Endothelial cell of umbilical vein (primary cell): ENCODE data around the gene GIT2. TPM values are rescaled to one million over a fixed set of nuclear protein-coding genes. Genes with fewer than 3 reads are reported as not detected.

Experiments used
- BruUV-seq: library from RNA; stranded (reverse); fragments of 400-500 nt; replicated peaks from 2 replicates; lab custom pipeline; 2021; lab: Mats Ljungman, UMichigan
- CTCF ChIA-PET: fragments of 300-600, 350-600 bp; sonication (Branson Sonifier 250); formaldehyde crosslinking; loops from one replicate; lab custom pipeline; 2021; ENCODE audit warnings: antibody characterized with exemption, inconsistent platforms; lab: Charles Lee
- POLR2A ChIA-PET: fragments of 300-600, 350-600 bp; sonication (Branson Sonifier 250); formaldehyde crosslinking; loops from one replicate; lab custom pipeline; 2021; ENCODE audit warnings: antibody characterized with exemption, inconsistent platforms; lab: Charles Lee
- DNase-seq: peaks from one replicate; pipeline ENCODE4 v3.0.0-alpha.2; 2011; ENCODE audit warnings: low read depth, low spot score
- FAIRE-seq: peaks from 2 replicates; lab custom pipeline; 2011; peaks lifted over from hg19 to GRCh38; lab: Jason Lieb, UNC
- H2AFZ ChIP-seq: 2 replicates; pipeline ENCODE4 v1.6.0; 2012; ENCODE audit warnings: low read depth, low read length, control low read depth, inconsistent platforms
- H3K27ac ChIP-seq: 2 replicates; pipeline ENCODE4 v1.5.1; 2011; ENCODE audit warnings: low read depth, mild to moderate bottlenecking, control low read depth, low read length, moderate library complexity; ENCODE audit not compliant: insufficient read depth
- H3K27me3 ChIP-seq, 2 experiments: 2 replicates each; pipeline versions ENCODE4 v1.6.0 to v1.6.1; 2011; ENCODE audit warnings: low read length in 2 of 2, mixed read lengths in 1 of 2; ENCODE audit not compliant: control insufficient read depth in 2 of 2, insufficient read depth in 2 of 2
- H3K36me3 ChIP-seq, 2 experiments: 2 replicates in 1 of 2; 3 replicates in 1 of 2; pipeline ENCODE4 v1.5.1; 2011; ENCODE audit warnings: low read length in 2 of 2, mild to moderate bottlenecking in 1 of 2, moderate library complexity in 1 of 2; ENCODE audit not compliant: control insufficient read depth in 2 of 2, insufficient read depth in 2 of 2; ENCODE audit errors: extremely low read depth in 1 of 2
- H3K4me1 ChIP-seq: 3 replicates; pipeline ENCODE4 v1.5.1; 2011; ENCODE audit warnings: mild to moderate bottlenecking, low read length; ENCODE audit not compliant: control insufficient read depth, insufficient read depth; ENCODE audit errors: extremely low read depth
- H3K4me2 ChIP-seq: 2 replicates; pipeline ENCODE4 v1.6.1; 2011; ENCODE audit warnings: low read length, control low read depth, mixed read lengths; ENCODE audit not compliant: insufficient read depth
- H3K4me3 ChIP-seq, 3 experiments: fragments of 200-600 bp in 1 of 3; sonication (generic), shearing (Covaris generic) in 1 of 3; replicated peaks in 1 of 3; 2 replicates each; pipeline ENCODE4 v1.5.1; 2011 to 2016; ENCODE audit warnings: control low read depth in 3 of 3, low read length in 3 of 3, mild to moderate bottlenecking in 2 of 3, inconsistent platforms in 1 of 3, low read depth in 1 of 3, moderate library complexity in 1 of 3; ENCODE audit not compliant: insufficient read depth in 1 of 3
- H3K79me2 ChIP-seq: 2 replicates; pipeline ENCODE4 v1.6.0; 2012; ENCODE audit warnings: low read length, inconsistent platforms; ENCODE audit not compliant: control insufficient read depth, insufficient read depth
- H3K9ac ChIP-seq: replicated peaks from 2 replicates; pipeline ENCODE3; 2011; ENCODE audit warnings: low read length, control low read depth; ENCODE audit not compliant: insufficient read depth; ENCODE audit errors: extremely low read depth
- H3K9me1 ChIP-seq: replicated peaks from 3 replicates; pipeline ENCODE4 v1.6.0; 2011; ENCODE audit warnings: mild to moderate bottlenecking, low read length; ENCODE audit not compliant: control insufficient read depth, insufficient read depth; ENCODE audit errors: extremely low read depth
- H3K9me3 ChIP-seq: replicated peaks from 2 replicates; pipeline ENCODE4 v1.5.1; 2012; ENCODE audit warnings: low read length, inconsistent platforms; ENCODE audit not compliant: control insufficient read depth, insufficient read depth
- H4K20me1 ChIP-seq: replicated peaks from 2 replicates; pipeline ENCODE3; 2011; ENCODE audit warnings: mild to moderate bottlenecking, low read length; ENCODE audit not compliant: control insufficient read depth, insufficient read depth; ENCODE audit errors: extremely low read depth
- CTCF ChIP-seq, 2 donors: IDR thresholded peaks; 1 replicate in 1 of 2; 2 replicates in 1 of 2; pipeline ENCODE4 v1.5.1; 2011; ENCODE audit warnings: low read length in 2 of 2, mild to moderate bottlenecking in 2 of 2, moderate library complexity in 2 of 2, control low read depth in 1 of 2, inconsistent platforms in 1 of 2, low read depth in 1 of 2; ENCODE audit not compliant: insufficient read depth in 1 of 2; ENCODE audit errors: extremely low read depth in 1 of 2
- EZH2 ChIP-seq: IDR thresholded peaks from 2 replicates; pipeline ENCODE4 v1.6.1; 2012; ENCODE audit warnings: borderline replicate concordance, low read depth, mild to moderate bottlenecking, moderate library complexity, low read length, inconsistent platforms; ENCODE audit not compliant: severe bottlenecking
- FOS ChIP-seq: IDR thresholded peaks from 2 replicates; pipeline ENCODE4 v1.6.1; 2011; ENCODE audit warnings: mild to moderate bottlenecking, low read length, moderate library complexity, borderline replicate concordance; ENCODE audit not compliant: insufficient read depth
- GATA2 ChIP-seq: IDR thresholded peaks from 2 replicates; pipeline ENCODE4 v1.7.0; 2011; ENCODE audit warnings: low read depth, mild to moderate bottlenecking, moderate library complexity, mixed read lengths, low read length; ENCODE audit not compliant: insufficient read length, insufficient read depth
- JUN ChIP-seq: IDR thresholded peaks from 2 replicates; pipeline ENCODE4 v1.6.1; 2011; ENCODE audit warnings: borderline replicate concordance, low read depth; ENCODE audit not compliant: insufficient read length, insufficient read depth
- MAX ChIP-seq: IDR thresholded peaks from 2 replicates; pipeline ENCODE4 v1.6.1; 2011; ENCODE audit not compliant: insufficient read depth, insufficient read length
- MYC ChIP-seq: IDR thresholded peaks from one replicate; pipeline ENCODE4 v1.6.1; 2011; ENCODE audit warnings: mild to moderate bottlenecking, low read depth, low read length
- POLR2A ChIP-seq: IDR thresholded peaks from 2 replicates; pipeline ENCODE4 v1.6.1; 2012; ENCODE audit warnings: low read depth, mild to moderate bottlenecking, control low read depth, low read length
- POLR2AphosphoS5 ChIP-seq: IDR thresholded peaks from 2 replicates; pipeline ENCODE4 v1.6.1; 2012; ENCODE audit warnings: low read depth, mild to moderate bottlenecking, control low read depth, low read length, moderate library complexity; ENCODE audit not compliant: insufficient read depth
- dilution Hi-C: fragments of 300-500 bp; cut with MboI; formaldehyde crosslinking; loops from one replicate; pipeline ENCODE4 v1.15.0; 2019; ENCODE audit warnings: low sequenced_read_pairs; ENCODE audit not compliant: extremely low pct_ligation_motif_present
- intact Hi-C: fragments of 100-400 bp; cut with micrococcal nuclease; formaldehyde crosslinking; loops from one replicate; pipeline ENCODE4 v1.10.0; 2022
- polyA plus RNA-seq, 4 experiments: library from polyadenylated mRNA; depleted of rRNA in 3 of 4; stranded (reverse) in 3 of 4; unstranded in 1 of 4; fragments of >200 nt; gene quantifications; 2 replicates each; pipeline versions ENCODE4 v1.2.1 to v1.2.3, GENCODE V29; 2011 to 2012; ENCODE audit warnings: missing spikeins in 1 of 4
- total RNA-seq: library from RNA; stranded (reverse); gene quantifications from 2 replicates; pipeline ENCODE4 v1.2.3, GENCODE V29; 2021

GIT2 gene
- total and polyA plus RNA-seq, 2 donors (not counting 3 experiments of a cell fraction or from before 2014, with no cell fraction given) = 37.3 to 77.2 TPM

GRCh38 chr12:109959411-109960093, 36.6 kb downstream of the GIT2 start:
- ChIA-PET CTCF (no interaction called here), POLR2A (interaction anchor here (0.7 kb wide), 1 partner anchor 490 kb away, joined by 3 read pairs; no protein-coding TSS in a partner anchor)
- Histone ChIP-seq H3K4me1 (peaks cover 13% of the 10 kb centered on the region), H2AFZ (no peak overlapping the region), H3K4me3 (no peak overlapping the region), H4K20me1 (no peaks in the 10 kb centered on the region), H3K9ac (no peak overlapping the region), H3K36me3 (peaks cover 11 to 13% of the 10 kb centered on the region in 2 experiments), H3K79me2 (no peaks in the 10 kb centered on the region), H3K9me1 (no peaks in the 10 kb centered on the region), H3K27ac (no peak overlapping the region), H3K4me2 (no peak overlapping the region), H3K27me3 (no peaks in the 10 kb centered on the region), H3K9me3 (no peaks in the 10 kb centered on the region)
- DNase-seq (no peak), FAIRE-seq (no peak)
- dilution Hi-C loops = no loop called here
- intact Hi-C loops = no loop called here
- TF ChIP-seq MYC (no peak), CTCF (IDR thresholded peaks at IDR 0.05; ENCODE audit: extremely low read depth in 1 of 2, insufficient read depth in 1 of 2, low read depth in 1 of 2, low read length in 2 of 2) (no peak), POLR2A (no peak), MAX (no peak), FOS (no peak), EZH2 (no peak), GATA2 (no peak), POLR2AphosphoS5 (no peak), JUN (no peak)
- BruUV-seq = no TSS peak
